GM21723 (cell line): ENCODE data around the gene ARF6.
"Not testable (repeated sequence)": the region's sequence is repeated elsewhere in the genome, so short reads cannot be mapped to it uniquely, and the experiment has no call there.

Source experiments
- ATAC-seq: cut with Tn5 transposase; IDR thresholded peaks from one replicate; pipeline ENCODE4 v1.9.1; 2021; ENCODE audit warnings: mild to moderate bottlenecking, moderate library complexity; ENCODE audit not compliant: unreplicated experiment

ARF6 gene

DNA sequence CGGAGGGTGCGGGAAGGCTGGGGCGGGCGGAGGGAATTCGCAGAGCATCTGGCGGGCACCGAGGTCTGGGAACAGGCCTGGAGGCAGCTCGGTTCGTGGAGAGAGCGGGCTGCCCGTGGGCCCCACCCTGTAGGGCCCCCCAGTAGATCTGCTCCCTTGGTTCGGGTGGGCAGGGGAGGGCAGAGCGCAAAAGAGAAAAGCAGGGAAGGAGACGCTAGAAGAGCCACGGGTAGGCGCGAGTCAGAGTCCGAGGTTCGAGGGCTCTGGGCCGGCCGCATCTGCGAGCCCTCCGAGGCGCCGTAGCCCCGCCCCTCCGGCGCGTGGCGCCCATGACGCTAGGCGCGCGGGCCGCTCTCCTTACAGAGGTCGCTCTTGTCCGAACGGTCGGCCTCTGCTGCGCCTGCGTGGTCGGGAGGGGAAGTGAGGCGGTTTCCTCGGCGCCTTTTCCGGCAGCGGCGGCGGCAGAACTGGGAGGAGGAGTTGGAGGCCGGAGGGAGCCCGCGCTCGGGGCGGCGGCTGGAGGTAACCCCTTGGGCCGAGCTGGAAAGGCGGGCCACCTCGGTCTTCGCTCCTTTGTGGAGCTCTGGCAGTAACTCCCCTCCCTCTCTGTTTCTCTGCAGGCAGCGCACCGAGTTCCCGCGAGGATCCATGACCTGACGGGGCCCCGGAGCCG lies at the start of gene ARF6:
Gene ARF6, plus strand, starts transcription at position 447 of the 673 bp plus-strand sequence. CDS start 655 bp downstream, outside the sequence.
- peak; percentile 78 for ATAC-seq

DNA sequence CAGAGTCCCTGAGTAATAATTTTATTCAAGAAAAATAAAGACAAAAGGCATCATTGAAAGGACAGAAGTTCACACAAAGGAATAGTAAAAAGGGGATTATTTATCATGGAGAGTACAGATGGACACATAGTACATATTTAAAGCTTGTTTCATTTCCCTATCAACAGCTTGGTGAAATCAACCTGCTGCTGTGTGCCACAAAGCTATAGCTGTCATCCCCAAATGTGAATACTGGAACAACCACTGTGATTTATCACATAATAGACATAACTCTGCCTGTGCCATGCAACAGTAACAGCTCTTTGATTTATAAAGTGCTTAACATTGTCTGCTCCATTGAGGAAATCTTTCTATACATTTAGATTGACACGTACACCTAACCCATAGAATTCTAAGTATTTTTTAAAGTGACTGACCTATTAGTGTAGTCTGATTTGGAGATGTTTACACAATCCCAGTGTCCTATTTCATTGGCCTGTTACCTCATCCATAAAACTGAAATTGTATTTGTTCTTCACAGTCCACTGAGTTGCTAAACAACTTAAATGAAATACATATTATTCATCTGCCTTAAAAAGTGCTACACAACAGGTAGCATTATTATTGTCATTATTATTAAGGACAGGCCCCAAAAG lies 43.6 kb upstream of the ARF6 start:
- ATAC-seq: no peak

DNA sequence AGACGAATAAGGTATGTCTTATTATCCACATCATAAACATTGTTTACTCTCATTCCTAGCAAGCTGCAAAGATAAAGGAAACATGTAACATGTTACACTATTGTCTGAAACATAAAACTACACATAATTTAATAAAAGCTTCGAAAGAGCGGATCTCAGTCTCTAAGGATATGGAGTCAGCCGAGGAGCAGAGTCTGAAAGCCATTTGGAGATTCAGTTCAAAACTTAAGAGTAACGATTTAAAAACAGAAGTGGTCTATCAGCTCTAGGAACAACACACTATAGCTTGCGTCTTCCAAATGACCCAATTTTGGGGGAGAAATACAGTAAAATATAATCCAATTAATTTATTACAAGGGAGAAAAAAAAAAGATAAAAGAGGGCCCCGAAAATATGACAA lies 41.1 kb upstream of the ARF6 start:
- ATAC-seq: no peak

DNA sequence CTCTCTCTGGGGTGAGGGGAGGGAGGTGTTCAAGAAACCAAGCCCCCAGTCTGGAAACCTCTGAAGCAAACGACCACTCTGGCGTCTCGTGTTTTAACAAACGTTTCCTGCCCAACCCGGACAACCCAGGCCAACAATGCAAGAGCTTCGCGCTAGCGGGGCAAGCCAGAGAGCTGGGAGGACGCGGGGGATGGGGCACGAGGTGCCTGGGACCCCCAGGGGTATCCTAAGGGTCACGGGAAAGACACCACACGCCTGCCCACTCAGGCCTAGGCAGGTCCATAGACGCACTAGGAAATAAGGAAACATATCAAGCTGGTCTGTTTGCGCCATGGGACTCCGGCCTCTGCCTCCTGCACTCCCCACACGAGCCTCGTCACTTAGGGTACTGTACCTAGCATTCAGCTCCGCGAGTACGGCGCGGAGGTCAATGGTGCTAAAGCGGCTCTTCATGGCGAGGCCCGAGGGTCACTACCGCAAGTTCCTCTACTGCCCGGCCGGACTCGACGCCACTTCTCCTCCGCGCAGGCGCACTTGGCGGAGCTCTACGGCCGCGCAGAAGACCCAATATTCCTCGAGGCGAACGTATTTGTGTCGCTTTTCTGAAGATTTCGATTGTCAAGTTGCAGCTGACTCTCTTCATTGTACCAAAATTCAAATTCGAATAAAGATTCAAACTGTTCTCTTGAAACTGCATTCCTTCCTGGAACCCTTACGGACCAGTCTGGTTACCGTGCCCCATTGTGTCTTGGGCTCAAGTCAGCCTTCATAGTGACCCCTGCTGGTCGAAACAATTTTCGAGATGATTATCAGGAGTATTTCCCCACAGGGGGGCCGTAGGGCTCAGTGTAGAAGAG lies 40.4 kb upstream of the ARF6 start, which contains the start of gene NEMF:
Gene NEMF, minus strand, starts transcription at position 488 of the 857 bp plus-strand sequence. Its CDS starts 35 bp downstream, at position 453.
- ATAC-seq: peak; percentile 87

DNA sequence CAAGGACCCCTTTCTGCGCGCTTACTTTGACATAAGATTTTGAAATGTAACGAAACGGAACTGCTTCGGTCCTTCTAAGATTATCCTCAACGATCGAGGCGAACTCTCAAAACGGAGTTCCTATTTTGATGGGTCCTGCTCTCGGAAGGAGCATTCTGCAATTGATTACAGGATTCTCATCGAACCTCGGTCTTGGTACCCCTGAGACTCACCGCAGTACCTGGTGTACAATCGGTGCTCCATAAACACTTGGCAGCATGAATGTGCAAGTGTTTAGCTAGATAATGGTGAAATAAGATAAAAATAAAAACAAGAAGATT lies 39.8 kb upstream of the ARF6 start:
- ATAC-seq: peak; percentile 7

DNA sequence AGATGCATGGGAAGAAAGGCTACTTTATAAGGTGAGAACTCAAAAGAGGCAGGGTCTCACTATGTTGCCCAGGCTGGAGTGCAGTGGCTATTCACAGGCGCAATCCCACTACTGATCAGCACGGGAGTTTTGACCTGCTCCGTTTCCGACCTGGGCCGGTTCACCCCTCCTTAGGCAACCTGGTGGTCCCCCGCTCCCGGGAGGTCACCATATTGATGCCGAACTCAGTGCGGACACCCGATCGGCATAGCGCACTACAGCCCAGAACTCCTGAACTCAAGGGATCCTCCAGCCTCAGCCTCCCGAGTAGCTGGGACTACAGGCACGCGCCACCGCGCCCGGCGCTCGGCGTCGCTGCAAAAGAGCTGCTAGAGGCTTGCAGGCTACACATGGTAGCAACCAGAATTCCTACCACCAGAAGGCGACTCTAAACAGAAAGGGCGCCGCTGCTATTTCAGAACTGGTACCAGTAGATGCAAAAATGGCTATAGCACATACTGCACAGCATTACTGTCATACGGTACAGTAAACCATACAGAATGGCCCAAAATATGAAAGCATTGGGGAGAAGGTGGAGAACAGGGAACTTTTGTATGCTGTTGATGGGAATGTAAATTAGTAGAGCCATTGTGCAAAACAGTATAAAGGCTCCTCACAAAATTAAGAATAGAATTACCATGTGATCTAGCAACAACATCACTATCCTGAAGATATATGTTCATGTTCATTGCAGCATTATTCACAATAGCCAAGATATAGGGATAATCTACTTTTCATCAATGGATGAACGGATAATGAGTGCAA lies 39.1 kb upstream of the ARF6 start:
- ATAC-seq: no peak

DNA sequence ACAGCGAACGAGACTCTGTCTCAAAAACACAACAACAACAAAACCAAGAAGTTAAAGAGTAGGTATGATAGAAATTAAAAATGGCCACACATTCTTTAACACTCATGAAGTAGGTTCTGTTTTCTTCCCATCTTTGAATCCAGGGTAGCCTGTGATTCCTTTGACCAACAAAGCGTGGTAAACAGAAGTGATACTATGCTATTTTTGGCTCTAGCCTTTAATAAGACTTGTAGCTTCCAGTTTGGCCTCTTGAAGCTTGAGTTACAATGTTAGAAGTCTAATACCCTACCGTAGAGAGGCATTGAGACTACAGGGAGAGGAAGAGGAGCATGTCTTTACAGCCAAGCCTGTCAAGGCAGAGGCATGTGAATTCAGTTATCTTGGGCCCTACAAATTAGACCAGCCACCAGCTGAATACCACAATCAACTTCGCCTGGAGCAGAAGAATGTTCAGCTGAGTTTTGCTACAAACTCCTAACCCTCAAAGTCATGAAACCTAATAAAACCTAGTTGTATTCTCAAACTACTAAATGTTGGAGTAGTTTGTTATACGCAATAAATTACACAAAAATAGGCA lies 35.4 kb upstream of the ARF6 start:
- ATAC-seq: no peak

DNA sequence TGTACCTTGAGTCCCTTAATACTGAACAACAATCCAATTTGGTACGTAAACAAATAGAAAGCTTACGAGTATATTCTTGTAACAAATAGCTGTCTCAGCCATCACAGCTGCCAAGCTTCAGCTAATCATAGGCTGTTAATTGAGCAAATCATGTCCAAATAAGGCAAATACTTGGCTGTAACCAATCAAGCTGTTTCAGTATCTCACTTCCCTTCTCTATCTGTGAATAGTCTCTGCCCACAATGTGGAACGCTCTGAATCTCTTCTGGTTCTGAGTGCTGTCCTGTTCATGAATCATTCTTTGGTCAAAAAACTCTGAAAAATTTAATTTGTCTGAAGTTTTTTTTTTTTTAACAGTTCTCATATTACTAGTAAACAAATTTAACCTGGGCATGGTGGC lies 34.5 kb upstream of the ARF6 start:
- ATAC-seq: no peak

DNA sequence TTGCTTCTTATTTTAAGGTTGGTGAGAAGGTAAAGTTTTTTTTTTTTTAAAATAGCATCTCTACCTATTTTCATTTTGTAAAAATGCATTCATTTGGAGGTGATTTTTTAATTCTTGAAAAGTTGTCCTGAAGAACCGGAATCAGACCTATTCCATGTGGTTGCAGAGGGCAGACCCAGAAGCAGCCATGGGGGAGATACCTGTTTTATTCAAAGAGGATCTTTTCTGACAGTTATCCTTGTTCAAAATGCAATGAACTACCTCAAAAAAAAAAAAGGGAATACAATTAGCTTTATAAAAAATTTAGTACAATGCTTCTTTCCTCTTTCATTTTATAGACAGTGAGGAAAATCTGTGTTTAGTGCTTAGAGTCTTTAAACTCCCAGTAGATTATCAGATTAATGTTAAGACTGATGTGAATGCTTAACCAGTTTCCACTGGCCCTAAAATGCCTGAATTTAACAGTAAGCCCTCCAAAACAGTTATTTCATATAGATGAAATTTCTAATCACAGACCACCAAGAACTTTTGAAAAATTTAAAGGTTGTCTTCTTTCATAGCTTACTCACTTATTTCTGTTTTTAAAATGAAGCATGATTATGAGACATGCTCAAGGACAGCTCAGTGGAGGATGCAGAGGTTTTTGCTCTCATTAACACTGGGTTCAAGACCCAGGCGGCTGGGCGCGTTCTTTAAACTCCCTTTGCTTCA lies 31.7 kb upstream of the ARF6 start:
- no peak for ATAC-seq

DNA sequence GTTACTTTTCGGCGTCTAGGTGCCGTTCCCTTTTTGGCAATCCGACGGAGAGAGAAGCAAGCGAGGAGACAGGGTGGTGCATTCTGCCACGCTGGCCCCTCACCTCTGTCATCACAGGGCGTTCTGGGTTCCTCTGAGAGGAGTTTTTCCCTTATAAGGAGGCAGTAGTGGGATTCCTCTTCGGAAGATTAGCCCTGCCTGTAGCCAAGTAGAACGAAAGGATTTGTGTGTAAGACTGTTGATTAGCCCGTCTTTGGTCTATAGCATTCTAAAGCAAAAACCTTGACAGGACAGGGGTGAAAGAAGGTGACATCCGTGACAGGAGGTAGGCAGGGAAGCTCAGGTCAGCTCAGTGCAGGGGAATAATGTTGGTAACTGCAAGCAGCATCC lies 31.2 kb upstream of the ARF6 start:
- no peak for ATAC-seq

DNA sequence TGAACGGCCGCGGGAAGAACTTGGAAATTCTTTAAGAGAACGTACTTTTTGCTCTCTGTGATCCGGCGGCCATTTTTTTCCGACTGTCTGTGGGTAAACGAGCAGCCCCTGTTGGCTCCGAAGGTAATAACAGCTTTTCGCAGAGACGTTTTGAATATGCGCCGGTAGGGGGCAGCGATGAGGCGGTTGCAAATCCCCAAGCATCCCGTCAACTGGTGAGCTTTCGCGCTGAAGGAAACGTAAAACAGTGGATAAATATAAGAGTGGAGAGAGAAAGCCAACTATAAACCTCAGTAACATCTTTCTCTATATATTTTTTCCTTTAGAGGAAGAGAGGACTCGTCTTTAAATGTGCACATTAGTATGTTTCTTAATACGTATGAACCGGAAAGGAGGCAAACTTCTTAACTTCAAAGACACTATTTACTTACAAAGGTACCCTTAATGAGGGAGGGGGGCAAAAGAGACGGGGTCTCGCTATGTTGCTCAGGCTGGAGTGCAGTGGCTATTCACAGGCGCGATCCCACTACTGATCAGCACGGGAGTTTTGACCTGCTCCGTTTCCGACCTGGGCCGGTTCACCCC lies 30.7 kb upstream of the ARF6 start:
- peak; percentile 23 for ATAC-seq

DNA sequence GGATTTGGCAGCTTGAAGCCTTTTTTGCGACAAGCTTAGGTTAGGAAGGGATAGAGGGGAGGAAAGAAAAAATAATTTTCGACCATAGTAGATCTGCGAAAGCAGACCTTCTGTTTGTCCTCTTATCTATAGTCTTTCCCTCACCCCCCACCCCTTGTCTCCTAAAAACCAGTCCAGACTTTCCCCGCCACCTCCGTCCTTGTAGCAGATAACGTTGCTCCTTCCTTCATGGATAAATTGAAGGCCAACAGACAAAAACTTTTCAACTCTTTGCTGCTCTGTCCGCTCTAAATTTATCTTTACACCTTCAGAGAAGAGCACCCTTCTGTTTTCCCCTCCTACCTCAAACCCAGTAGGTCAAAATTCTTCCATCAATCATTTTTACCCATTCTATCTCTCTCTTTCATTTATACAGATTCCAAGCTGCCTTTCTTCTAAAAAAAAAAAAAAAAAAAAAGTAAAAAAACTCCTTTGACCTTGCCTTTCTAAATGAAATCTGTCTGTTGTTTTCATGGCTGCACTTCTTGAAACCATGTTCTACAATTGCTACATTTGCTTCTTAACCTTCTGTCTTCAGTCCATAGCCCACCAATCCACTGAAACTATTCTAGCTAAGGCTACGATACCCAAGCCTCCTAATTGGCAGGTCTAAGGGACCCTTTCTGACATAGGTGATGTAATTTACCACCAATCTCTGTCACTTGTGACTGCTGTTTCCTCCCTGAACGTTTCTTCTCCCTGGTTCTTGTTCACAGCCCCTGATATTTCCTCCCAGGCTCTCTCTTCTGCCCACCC lies 29.2 kb upstream of the ARF6 start:
- no peak for ATAC-seq

DNA sequence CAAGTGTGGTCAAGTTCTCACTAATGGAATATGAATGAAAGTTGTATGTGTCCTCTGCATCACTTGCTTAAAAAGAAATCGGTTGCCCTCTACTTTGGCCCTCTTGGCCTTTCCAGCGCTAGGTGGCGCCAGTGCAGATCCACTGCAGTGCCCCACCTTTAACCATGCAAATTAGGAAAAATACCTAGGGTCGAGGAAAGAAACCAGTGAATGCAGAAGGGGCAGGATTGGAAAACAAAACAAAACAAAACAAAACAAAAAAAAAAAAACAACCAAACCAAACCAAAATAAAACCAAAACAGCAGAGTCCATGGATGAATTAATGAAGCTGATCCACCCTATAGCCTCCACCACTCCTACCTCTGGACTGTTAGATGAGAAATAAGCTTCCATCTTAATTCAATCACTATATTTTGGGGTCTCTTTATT lies 27.4 kb upstream of the ARF6 start:
- no peak for ATAC-seq

DNA sequence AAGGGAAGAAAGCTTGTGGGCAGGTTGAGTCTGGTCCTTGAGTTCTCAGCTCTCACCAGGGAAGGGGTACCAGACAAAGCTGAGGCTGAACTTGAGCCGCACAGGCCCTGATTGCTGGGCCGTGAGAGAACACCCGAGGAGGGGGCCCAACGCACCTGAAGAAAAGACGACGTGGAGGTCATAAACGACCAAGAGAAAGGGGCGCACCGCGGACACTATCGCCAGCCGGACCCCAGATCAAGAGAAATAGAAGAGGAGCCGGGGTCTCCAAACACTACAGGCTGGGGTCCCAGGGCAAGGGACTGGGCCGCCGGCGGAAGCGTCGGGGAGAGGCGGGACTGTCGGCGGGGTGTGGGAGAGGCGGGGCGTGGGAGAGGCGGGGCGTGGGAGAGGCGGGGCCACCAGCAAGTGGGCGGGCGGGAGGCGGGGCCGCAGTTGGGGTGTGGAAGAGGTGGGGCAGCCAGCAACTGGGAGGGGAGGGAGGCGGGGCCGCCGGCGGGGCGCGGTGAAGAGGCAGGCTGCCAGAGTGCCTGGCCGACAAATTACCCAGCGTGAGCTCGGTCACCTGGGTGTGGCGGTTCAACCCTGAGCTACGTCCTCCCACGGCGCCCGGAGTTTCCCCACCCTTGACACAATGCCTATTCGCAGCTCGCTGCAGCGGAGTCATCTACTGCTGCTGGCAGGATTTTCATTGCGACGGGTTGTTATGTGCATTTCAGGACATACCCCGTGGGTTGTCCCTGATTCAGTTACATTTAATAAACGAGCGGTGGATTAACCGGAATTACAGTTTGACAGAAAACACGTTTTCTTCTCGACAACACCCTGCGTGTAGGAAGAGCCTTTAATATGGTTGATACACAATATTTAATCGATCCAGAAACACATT lies 24.8 kb upstream of the ARF6 start:
- peak; percentile 86 for ATAC-seq

DNA sequence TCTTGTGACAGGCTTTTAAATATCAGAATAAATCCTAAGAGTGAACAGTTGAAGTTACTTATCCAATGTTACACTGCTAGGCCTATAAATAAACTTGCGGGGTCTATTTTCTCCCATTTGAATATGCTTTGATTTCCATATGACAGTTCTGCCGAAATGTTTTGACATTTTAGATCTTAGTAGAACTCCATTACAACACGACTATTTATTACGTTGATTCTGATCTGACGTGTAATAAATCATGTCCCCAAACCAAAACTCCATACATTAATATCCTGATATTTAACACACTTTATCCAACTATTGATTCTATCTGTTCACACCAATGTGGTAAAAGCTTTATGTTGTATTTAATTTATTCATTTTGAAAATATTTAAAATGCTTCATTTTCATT lies 24.2 kb upstream of the ARF6 start:
- peak; percentile 0 for ATAC-seq

DNA sequence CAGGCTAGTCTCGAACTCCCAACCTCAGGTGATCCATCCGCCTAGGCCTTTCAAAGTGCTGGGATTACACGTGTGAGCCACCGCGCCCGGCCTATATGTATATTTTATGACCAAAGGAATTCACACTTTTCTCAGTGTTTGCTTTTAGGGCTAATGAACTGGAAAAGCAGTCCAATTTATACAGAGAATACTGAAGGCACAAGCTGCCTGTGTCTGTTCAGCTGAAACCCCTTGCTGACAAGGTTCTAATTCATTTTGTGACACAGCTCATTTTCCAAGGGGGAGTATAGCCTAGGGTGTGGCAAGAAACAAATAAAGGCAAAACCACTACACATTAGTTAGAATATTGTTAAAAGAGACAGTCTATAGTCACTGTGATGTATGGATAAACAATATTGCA lies 22.0 kb upstream of the ARF6 start:
- ATAC-seq: no peak

DNA sequence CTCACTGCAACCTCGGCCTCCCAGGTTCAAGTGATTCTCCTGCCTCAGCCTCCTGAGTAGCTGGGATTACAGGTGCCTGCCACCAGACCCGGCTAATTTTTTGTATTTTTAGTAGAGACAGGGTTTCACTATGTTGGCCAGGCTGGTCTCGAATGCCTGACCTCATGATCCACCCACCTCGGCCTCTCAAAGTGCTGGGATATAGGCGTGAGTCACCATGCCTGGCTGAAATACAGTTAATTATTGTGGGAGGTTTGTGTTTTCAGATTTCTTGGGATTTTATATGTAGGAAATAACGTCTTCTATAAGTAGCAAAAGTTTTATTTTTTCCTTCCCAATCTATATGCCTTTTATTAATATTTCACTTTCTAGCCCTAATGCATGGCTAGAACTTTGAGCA lies 19.3 kb upstream of the ARF6 start:
- not testable (repeated sequence) for ATAC-seq

DNA sequence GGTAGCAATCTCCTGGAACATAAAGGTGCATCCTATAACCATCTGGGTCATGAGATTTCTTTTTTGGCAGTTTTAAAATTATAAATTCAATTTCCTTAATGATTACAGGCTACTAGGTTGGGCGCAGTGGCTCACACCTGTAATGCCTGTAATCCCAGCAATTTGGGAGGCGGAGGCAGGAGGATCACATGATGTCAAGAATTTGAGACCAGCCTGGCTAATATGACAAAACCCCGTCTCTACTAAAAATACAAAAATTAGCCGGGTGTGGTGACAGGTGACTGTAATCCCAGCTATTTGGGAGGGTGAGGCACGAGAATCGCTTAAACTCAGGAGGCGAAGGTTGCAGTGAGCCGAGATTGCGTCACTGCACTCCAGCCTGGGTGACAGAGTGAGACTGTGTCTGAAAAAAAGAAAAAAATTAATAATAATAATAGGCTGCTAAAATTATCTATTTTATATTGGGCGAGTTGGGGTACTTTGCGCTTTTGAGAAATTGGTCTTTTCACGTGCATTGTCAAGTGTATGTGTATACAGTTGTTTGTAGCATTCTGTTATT lies 17.2 kb upstream of the ARF6 start:
- ATAC-seq: no peak
